IPS-NIHi11 (cell line): ENCODE measurements around the gene ITGB2.
"Not testable (repeated sequence)": the region's sequence is repeated elsewhere in the genome, so short reads cannot be mapped to it uniquely, and the experiment has no call there.

Source experiments
- DNase-seq: peaks from one replicate; pipeline ENCODE4 v3.0.0; 2012; ENCODE audit warnings: mixed read lengths, low spot score

The ITGB2 gene

DNA sequence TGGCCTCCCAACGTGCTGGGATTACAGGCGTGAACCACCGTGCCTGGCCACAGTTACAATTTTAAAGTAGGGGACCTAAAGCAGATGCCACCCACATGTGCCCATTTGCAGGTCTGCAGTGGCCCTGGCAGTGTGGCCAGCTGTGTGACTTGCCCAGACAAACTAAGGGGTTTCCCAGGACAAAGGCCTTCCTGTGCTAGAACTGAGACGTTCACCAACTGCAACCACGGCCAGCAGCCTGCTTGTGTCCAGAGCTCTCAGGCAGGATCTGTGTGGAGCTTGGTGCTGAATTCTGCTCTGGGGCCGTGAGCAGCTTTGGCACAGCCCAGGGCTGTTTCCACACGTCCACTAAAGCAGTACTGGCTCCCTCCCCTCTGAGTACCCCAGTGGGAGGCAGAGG, 36.6 kb downstream of the ITGB2 start:
- DNase-seq = no peak

- DNase-seq = no peak
These were observed 37.4 kb downstream of the ITGB2 start for GRCh38 chr21:44883250-44883649.

DNA sequence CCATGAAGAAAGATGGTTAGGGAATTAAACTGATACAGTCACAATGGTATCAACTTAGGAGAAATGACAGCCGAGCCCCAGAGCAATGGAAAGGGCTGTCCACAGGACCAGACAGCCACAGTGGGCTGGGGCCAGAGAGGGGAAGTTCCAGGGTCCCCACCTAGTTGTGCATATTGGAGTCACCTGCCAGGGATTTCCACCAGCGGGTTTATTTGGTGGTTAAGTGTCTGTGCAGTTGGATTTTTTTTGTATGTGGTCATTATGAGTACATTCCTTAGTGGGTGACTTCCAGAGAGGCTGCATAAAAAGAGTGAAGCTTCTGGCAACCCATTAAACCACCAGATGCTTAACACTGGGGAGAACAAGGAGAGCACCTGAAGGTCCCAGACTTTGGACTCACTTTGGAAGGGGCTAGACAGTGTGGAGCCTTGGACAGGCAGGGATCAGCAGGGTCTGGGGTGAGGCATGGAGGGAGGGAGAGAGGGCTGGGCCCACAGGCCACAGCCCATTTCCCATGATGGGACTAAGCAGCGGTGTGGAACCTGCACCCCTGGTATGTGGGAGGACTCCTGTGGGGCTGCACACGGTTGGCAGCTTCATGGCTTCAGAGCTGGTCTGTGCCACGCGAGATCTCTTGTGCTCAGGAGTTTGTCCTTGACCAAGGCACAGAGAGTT, 39.4 kb downstream of the ITGB2 start:
- no peak for DNase-seq

- DNase-seq = no peak
These were observed 40.1 kb downstream of the ITGB2 start for GRCh38 chr21:44880405-44881197.

GRCh38 chr21:44879238-44879637, 41.5 kb downstream of the ITGB2 start:
- not testable (repeated sequence) for DNase-seq

- no peak for DNase-seq
These were observed 42.4 kb downstream of the ITGB2 start for GRCh38 chr21:44878053-44878982.

- DNase-seq = no peak
These were observed 43.7 kb downstream of the ITGB2 start for GRCh38 chr21:44876849-44877575.

DNA sequence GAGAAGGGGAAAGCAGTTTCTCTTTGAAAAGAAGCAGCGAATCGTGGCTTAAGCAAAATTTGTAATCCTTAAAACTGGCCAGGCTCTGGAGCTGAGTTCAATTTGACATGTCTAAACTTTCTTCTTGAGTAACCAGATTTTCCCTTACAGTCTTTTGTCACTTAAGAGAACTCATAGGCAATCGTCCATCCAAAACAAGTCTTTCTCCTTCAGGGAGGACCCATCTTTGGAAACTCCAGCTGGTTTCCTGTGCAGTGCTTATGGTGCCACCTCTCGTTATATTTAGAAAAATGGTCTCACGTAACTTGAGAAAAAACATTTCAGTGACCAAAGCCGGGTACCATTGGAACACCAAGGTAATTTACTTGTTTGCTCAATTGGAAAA, 45.4 kb downstream of the ITGB2 start:
- DNase-seq = no peak

GRCh38 chr21:44874497-44875315, 46.0 kb downstream of the ITGB2 start:
- DNase-seq = no peak

DNA sequence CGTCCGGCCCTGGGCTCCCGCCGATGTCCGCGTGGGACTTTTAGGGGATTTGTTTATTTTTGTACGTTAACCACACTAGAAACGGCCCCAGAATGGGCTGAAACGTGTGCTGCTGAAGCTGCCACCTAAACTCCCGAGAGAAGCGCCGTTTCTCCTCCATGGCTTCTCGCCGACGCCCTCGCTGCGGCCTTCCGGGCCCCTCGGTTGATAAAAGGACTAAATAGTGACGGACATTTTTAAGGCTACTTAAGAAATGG, 46.5 kb downstream of the ITGB2 start:
- DNase-seq = no peak

GRCh38 chr21:44873356-44874239, 47.1 kb downstream of the ITGB2 start, which contains the start of gene PTTG1IP:
TSS of gene PTTG1IP (minus strand) at chr21:44873690. CDS start at chr21:44873616, 74 bp downstream.
- DNase-seq = peak; percentile 100

DNA sequence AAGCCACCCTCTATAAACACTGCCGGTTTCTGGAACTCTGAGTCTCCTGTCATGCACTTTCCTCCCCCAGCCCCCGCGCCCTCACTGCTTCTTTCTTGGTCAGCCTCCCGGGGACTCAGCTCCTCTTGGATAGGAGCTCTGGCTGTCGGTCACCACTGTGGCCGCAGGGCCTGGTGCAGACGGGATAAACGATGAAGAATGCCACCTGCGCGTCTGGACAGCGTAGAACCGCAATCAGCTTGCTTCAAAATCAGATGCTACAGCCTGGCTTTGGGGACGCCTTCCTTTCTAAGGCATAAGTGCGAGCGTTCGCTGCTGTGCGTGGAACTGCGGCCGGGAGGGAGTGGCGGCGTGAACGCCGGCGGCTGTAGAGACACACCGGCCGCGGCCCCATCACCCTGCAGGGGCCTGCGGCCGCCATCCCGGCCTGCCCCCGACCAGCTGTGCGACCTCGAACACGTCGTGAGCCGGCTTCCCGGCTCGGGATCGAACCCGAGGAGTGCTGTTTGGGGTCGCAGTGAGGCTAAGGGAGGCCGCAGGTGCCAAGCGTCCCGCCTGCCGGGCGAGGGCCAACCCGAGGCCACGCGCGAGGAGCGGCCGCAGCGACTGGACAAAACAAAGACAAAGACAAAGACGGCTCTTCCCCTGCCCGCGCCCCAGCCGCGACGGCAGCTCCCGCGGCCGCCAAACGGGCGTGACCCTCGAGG, 47.9 kb downstream of the ITGB2 start:
- DNase-seq = peak; percentile 41

GRCh38 chr21:44872323-44872648, 48.4 kb downstream of the ITGB2 start:
- DNase-seq = no peak

DNA sequence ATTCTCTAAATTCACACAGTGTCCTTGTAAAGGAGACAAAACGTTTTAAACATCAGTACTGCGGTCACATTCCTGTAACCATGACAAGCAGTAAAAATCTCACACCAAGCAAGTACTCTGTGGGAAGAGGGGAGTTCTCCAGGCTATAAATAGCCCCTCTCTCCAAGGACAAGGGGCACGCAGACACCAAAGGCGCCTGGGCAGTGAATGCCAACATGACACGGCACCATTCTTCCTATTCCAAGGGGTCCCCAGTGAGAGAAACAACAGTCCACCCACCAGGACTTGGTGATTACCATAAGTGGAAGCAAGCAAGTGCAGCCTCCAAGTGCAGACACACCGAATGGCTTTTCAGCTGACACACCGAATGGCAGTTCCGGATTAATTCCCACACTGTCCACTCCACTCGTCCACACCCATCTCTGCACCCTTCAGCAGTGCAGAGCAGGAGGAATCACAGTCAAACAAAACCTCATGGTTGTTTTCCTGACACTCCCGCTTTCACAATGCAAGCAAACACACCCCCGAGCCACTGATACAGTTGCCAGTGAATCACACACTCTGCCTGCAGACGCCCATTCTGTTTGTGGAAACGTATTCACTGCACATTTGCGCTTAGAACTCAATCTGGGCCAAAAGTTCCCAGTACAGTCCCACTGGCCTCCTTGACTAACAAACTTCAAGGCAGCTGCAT, 49.0 kb downstream of the ITGB2 start:
- DNase-seq = no peak

- no peak for DNase-seq
These were observed 49.8 kb downstream of the ITGB2 start for GRCh38 chr21:44870748-44871495.

DNA sequence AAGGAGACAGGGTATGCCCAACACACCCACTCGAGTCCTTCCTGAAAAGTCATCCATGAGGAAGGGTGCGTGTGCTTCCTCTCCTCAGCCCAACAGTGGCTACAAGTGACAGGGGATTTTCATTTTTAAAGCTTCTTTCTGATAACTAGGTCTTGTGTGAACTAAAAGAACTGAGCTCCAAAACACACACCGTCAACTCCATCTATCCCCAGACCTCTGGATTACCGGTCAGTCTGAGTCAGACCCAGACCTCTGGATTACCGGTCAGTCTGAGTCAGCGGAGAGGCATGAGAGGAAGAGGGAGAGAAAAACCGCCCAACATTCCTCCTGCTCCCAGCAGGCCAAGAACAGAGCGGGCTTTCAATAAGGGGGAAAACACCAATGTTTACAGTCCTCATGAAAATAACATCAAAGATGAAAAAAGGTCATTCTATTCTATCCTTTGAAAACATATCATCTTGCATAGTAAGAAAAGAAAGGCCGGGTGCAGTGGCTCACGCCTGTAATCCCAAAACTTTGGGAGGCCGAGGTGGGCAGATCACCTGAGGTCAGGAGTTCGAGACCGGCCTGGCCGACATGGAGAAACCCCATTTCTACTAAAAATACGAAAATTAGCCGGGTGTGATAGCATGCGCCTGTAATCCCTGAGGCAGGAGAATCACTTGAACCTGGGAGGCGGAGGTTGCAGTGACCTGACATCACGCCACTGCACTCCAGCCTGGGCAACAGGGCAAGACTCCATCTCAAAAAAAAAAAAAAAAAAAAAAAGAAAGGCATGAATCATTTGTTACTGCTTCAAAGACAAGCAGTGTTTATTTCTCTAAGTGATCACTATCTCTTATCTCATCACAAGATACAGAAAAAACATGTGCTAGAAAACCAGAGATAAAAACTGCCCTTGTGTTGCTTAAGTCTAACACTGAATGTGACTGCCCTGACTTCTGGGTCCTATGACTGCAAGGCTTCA, 50.6 kb downstream of the ITGB2 start:
- no peak for DNase-seq

DNA sequence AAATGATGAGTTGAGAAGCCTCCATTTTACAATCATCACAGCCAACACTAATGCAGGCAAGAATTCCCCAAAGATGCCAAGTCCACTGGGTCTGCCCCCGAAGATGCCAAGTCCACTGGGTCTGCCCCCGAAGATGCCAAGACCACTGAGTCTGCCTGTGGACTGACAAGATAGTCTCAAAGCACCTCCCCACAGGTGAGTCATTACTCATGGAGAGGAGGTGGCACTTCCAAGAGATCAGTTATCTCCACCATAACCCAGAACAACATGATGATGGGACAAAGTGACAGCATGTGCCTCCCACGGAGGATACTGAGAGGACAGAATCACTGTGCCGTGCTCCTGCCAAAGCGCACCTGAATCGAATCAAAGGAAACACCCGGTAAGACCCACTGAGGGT, 52.0 kb downstream of the ITGB2 start:
- no peak for DNase-seq
